GM18511 (cell line): ENCODE measurements around the gene PARP14.
"Not testable (repeated sequence)": the region's sequence is repeated elsewhere in the genome, so short reads cannot be mapped to it uniquely, and the experiment has no call there.

ENCODE experiments used
- ATAC-seq: cut with Tn5 transposase; IDR thresholded peaks from one replicate; pipeline ENCODE4 v1.9.1; 2021; ENCODE audit warnings: mild to moderate bottlenecking, moderate library complexity; ENCODE audit not compliant: unreplicated experiment

The PARP14 gene

GRCh38 chr3:122680475-122681283 lies at the start of gene PARP14:
Gene PARP14 (plus strand): TSS chr3:122680839. CDS start chr3:122680884, 45 bp downstream.
- ATAC-seq = peak; percentile 47

- ATAC-seq = no peak
Observed at GRCh38 chr3:122635789-122636188, 44.9 kb upstream of the PARP14 start.

- ATAC-seq = no peak
Observed at GRCh38 chr3:122636697-122637096, 43.9 kb upstream of the PARP14 start.

GRCh38 chr3:122640437-122640999 lies 40.1 kb upstream of the PARP14 start:
- no peak for ATAC-seq

GRCh38 chr3:122642935-122643334 lies 37.7 kb upstream of the PARP14 start:
- ATAC-seq = no peak

GRCh38 chr3:122646146-122646988 lies 34.3 kb upstream of the PARP14 start:
- ATAC-seq = no peak

- not testable (repeated sequence) for ATAC-seq
Observed at GRCh38 chr3:122651233-122651907, 29.3 kb upstream of the PARP14 start.

GRCh38 chr3:122651962-122652361 lies 28.7 kb upstream of the PARP14 start:
- ATAC-seq = not testable (repeated sequence)

GRCh38 chr3:122658336-122658735 lies 22.3 kb upstream of the PARP14 start:
- not testable (repeated sequence) for ATAC-seq

GRCh38 chr3:122660297-122660974 lies 20.2 kb upstream of the PARP14 start:
- ATAC-seq = no peak

GRCh38 chr3:122661633-122662032 lies 19.0 kb upstream of the PARP14 start:
- ATAC-seq = no peak

GRCh38 chr3:122662505-122662904 lies 18.1 kb upstream of the PARP14 start:
- no peak for ATAC-seq

GRCh38 chr3:122665226-122665786 lies 15.3 kb upstream of the PARP14 start:
- no peak for ATAC-seq

GRCh38 chr3:122665881-122666280 lies 14.8 kb upstream of the PARP14 start:
- ATAC-seq = no peak

GRCh38 chr3:122668930-122669730 lies 11.5 kb upstream of the PARP14 start:
- peak; percentile 74 for ATAC-seq

- ATAC-seq = no peak
Observed at GRCh38 chr3:122671553-122671952, 9.1 kb upstream of the PARP14 start.

GRCh38 chr3:122674339-122674738 lies 6.3 kb upstream of the PARP14 start:
- ATAC-seq = no peak

GRCh38 chr3:122676759-122677158 lies 3.9 kb upstream of the PARP14 start:
- no peak for ATAC-seq

- no peak for ATAC-seq
Observed at GRCh38 chr3:122677216-122677615, 3.4 kb upstream of the PARP14 start.
